Forelimb muscle (tissue), 1 donor: ENCODE measurements around the gene KCNQ5. TPM values are rescaled to one million over a fixed set of nuclear protein-coding genes. Genes with fewer than 3 reads are reported as not detected.

Source experiments
- DNase-seq: peaks from one replicate; pipeline ENCODE4 v3.0.0-alpha.2; 2013; ENCODE audit warnings: low read depth
- polyA plus RNA-seq: library from polyadenylated mRNA; unstranded; fragments of 120-200 nt; gene quantifications from one replicate; pipeline ENCODE4 v1.2.1, GENCODE V29; 2013; ENCODE audit not compliant: insufficient read length

The KCNQ5 gene
- polyA plus RNA-seq, 1 donor = 0.85 TPM

DNA sequence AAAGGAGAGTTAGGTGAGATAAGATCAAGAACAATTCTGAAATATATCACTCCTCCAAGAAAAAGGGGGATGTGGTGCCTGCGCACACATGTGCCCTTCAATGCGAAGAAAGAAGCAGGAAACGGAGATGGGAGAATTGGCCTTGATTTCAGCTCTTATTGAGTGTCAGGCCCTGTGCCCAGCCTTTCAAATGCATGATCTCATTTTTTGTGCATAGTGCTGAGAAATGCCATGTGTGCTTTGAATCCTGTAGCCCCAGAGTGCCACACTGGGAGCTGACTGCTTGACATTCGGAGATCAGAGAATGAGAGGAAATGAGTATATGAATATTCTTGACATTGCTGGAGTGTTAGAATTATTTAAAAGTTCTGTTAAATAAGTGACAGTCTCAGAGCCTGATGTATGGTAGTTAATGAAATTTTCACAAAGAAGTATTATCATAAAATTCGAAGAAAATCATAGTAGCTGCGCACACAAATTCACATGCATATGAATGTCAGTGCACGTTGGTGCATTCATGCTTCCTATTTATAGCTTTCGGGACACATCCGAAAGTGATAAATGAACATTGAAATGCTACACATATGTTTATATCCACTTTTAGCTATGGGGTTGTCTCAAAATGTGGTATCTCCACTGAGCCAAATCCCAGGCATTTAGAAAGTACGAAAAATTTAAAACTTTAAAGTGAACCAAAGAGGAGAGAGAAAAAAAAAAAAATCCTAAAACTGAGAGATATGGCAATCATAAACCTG, 172.0 kb downstream of the KCNQ5 start:
- no peak for DNase-seq

GRCh38 chr6:72798196-72798595, 176.3 kb downstream of the KCNQ5 start:
- DNase-seq = no peak

GRCh38 chr6:72809746-72810379, 188.0 kb downstream of the KCNQ5 start:
- DNase-seq = no peak

DNA sequence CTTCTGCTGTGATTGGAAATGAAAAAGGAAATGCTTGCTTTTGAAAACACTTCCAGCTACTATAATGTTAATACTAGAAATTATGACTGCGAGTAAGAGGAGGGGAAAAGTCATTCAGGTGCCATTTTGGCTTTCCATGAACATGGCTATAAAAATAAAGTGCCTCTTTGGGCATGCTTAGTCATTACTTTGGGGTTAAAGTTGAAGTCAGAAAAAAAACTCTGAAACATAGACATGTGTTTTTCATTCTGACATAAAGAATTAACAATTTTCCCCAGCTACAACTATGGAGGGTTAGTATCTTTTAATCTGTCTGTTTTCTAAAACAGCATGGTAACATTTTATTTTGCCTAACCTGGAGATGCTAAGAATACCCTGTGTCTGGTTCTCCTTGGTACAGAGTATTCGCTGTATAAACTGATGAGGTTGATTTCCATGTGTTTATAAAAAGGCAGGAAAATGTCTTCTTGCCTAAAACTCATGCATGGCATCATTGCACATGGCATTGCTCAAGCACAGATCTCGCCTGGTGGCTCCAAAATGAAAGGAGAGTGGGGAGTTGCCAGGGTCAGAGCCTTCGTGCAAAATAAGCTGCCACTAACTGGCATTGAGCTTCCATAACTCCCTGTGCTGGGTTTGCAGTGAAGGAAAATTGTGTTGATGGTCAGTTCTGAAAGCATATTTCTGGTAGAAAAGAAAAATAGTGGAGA, 188.9 kb downstream of the KCNQ5 start:
- DNase-seq = no peak

GRCh38 chr6:72811971-72812421, 190.1 kb downstream of the KCNQ5 start:
- DNase-seq = no peak

- no peak for DNase-seq
Measured at GRCh38 chr6:72813807-72814596, 192.1 kb downstream of the KCNQ5 start.

DNA sequence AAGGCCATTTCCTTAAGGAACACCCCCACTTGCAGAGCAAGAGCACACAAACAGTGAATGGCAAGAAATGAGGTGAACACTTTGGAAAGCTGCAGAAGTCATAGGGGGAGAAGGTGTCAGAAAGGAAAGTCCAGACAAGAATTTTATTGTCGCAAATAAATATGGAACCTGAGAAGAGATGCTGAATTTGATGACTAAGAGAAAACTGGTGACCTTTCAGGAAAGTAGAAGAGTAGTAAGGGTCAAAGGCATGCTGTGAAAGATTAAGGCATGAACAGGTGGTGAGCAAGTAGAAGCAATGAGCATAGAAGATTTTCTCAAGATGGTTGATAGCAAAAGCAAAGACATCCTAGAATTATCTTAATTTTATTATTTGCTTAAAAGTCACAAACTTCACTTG, 194.2 kb downstream of the KCNQ5 start:
- DNase-seq = no peak

- DNase-seq = no peak
Measured at GRCh38 chr6:72817208-72817607, 195.3 kb downstream of the KCNQ5 start.

GRCh38 chr6:72819609-72820008, 197.7 kb downstream of the KCNQ5 start:
- no peak for DNase-seq

DNA sequence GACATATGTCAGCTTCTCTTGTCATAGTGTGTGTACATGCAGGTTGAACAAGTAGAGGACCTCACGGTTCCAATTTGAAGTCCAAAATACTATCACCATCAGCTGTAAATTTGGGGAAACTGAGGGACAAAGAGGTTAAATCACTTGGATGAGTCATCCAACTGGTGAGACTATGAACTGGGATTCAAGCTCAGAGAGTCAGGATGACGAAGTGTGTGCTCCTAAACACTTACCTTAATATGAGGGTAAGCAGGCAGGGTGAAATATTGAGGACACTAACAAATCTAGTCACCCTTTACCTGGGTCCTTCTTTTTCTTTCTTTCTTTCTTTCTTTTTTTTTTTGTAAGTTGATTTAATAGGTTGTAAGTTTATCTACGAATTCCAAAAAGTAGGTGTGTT, 198.3 kb downstream of the KCNQ5 start:
- DNase-seq = no peak

DNA sequence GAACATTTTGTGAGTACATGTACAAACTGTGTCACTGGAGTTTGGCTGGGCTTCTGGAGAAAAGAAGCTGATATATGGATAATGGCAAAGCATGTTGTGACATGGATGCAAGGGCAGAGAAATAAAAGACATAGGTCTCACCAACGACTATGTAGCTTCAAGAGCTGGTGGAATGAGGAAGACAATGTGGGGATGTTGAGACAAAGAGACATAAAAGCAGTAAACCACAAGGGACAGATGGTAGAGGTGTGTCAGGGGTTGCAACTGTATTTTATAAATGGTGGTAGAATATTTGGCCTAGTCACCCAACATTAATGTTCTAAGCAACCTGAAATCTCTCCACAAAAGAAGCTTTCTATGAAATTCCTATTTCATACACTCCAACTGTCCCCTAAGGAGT, 199.0 kb downstream of the KCNQ5 start:
- no peak for DNase-seq

GRCh38 chr6:72822023-72822422, 200.2 kb downstream of the KCNQ5 start:
- DNase-seq = no peak

DNA sequence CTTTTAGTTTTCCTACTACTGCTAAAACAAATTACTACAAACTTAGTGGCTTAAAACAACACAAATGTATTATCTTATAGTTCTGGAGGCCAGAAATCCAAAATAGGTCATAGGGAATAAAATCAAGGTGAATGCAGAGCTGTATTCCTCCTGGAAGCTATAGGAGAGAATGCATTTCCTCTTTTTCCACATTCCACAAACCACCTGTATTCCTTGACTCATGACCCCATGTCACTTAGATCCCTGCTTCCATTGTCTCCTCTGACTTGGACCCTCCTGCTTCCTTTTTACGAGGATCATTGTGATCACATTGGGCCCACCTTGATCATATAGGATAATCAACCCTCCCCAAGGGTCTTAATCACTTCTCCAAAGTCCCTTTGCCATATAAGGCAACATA, 200.8 kb downstream of the KCNQ5 start:
- DNase-seq = no peak

GRCh38 chr6:72824833-72825232, 203.0 kb downstream of the KCNQ5 start:
- no peak for DNase-seq

DNA sequence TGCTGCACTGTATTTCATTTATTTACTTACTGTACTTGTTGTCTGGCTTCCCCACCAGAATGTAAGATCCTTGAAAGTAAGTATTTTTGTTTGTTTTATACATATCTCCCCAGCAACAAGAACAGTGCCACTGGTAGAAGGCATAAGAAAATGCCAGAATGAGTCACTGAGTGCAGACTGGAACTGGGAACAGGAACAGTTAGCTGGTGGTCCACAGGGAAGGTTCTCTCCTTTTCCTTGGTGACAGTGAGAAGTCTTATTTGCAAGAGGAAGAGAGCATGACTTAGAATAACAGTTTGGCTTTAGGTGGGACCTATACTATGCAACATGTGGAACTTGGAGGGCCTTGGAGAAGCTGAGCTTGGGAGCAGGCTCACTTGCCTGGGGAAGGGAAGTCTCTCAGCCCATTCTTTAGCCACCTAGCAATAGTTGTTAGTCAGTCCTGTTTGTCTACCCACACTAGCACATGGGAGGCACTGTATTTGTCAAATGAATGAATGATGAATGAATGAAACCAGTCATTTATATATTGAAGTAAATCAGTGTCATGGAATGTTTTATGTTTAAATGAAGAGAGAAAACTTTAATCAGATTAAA, 203.5 kb downstream of the KCNQ5 start:
- no peak for DNase-seq

DNA sequence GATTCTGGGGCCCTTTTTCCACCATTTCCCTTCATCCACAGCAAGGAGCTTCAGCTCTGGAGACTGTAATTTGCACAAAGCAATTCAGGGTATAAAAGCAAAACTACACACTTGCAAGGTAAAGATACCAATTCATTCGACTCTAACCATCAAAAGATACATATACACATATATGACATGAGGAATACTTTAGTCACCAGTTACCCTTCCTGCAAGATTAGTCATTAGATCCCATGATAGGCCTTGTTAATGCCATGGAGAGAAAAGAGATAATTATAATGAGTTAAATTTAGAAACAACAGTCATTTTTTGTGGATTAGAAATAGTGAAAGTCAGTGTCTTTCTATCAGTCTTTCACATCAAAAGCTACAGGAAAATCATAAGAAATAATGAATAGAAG, 204.2 kb downstream of the KCNQ5 start:
- DNase-seq = no peak

DNA sequence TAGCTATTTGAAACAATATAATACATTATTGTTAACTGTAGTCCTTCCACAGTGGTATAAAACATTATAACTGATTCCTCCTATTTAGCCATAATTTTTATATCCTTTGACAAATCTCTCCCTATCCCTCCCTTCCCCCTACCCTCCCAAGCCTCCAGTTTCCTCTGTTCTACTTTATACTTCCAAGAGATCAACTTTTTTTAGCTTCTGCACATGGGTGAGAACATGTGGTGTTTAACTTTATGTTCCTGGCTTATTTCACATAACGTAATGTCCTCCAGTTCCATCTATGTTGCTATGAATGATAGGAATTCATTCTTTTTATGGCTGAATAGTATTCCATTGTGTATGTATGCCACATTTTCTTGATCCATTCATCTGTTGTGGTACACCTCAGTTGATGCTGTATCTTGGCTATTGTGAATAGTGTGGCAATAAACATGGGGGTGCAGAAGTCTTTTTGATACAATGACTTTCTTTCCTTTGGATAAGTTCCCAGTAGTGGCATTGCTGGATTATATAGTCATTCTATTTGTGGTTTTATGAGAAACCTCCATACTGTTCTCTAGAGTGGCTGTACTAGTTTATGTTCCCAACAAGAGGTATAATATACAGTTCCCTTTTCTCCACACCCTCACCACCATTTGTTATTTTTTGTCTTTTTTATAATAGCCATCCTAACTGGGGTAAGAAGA, 205.0 kb downstream of the KCNQ5 start:
- no peak for DNase-seq

DNA sequence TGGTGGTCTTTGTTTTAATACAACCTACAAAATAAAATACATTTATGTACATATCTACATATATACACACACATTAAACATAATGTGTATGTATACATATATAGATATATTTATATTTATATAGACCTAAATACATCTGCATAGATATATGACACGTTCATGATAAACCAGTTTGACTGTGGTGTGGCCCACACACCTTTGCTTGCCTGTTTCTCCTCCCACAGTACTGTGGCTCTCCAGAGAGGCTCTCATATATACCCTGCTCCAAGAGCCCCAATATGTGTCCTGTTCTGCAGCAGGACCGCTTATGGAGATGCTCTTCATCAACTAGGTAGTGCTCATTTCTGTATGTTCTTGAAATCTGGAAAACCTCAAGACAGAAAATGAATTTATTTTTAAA, 207.0 kb downstream of the KCNQ5 start:
- no peak for DNase-seq

DNA sequence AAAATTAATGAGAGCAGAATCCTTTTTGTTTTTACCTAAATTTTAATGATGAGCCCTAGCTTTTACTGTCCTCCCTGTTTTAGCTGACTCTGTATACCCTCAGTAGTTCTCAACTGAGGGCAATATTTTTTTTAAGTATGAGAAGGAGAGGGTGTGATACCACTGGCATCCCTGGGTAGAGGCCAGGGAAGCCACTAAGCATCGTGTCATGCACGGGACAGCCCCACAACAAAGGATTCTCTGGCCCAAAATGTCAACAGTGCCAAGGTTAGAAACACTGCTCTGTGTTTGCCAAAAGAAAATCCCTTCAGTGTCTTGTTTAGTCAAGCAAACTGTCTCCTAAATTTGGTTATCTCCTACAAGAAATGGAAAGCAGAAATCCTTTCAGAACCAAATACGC, 210.4 kb downstream of the KCNQ5 start:
- DNase-seq = no peak

DNA sequence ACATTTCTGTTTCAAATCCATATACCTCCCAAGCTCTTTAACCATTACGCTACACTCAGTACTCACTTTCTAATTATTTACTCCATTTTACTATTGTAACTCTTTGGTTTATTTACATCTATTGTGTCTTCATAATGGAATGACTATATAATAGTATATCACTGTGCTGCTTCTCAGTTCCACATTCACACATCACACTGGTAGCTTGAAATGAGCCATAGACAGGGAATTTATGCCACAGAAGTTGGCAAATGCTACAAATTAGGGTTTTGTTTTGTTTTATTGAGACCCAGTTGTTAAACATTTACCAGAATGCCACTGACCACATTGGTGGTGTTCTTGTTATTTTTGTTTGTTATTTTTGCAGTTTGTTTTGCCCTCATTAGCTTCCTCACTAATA, 213.9 kb downstream of the KCNQ5 start:
- DNase-seq = no peak

GRCh38 chr6:72836971-72837370, 215.1 kb downstream of the KCNQ5 start:
- no peak for DNase-seq
